Activated CD4-positive, alpha-beta T cell treated with anti-CD3 and anti-CD28 coated beads, Interleukin-2, amount 50 U/mL, for 24 hours (primary cell): Measurements from ENCODE around the gene MS4A2.
"Not testable (repeated sequence)": the region's sequence is repeated elsewhere in the genome, so short reads cannot be mapped to it uniquely, and the experiment has no call there.

Source experiments
- DNase-seq, 2 donors: peaks; one replicate each; pipeline ENCODE4 v3.0.0-alpha.2; 2020; ENCODE audit warnings: low read depth in 1 of 2, low spot score in 1 of 2

MS4A2 gene

GRCh38 chr11:60088364-60088763 is at the start of gene MS4A2:
TSS of gene MS4A2 (plus strand) at chr11:60088664. CDS start at chr11:60088766, 102 bp downstream.
- no peak for DNase-seq

GRCh38 chr11:60040109-60040508 is 48.4 kb upstream of the MS4A2 start, which contains the start of gene OOSP2:
TSS of gene OOSP2 (plus strand) at chr11:60040409. CDS start at chr11:60040460, 51 bp downstream.
- no peak for DNase-seq

GRCh38 chr11:60050422-60050821 is 38.0 kb upstream of the MS4A2 start:
- DNase-seq = not testable (repeated sequence)

- not testable (repeated sequence) for DNase-seq
These were observed 37.6 kb upstream of the MS4A2 start for GRCh38 chr11:60050839-60051238.

- no peak for DNase-seq
These were observed 32.0 kb upstream of the MS4A2 start, which contains the start of gene MS4A3 for GRCh38 chr11:60056349-60056969. TSS of gene MS4A3 (plus strand) at chr11:60056665. CDS start at chr11:60061161, 4,496 bp downstream.

- no peak for DNase-seq
These were observed 29.4 kb upstream of the MS4A2 start for GRCh38 chr11:60059052-60059451.

GRCh38 chr11:60059521-60060240 is 28.8 kb upstream of the MS4A2 start:
- DNase-seq = no peak

- no peak for DNase-seq
These were observed 24.4 kb upstream of the MS4A2 start for GRCh38 chr11:60064111-60064510.

- DNase-seq = no peak
These were observed 22.7 kb upstream of the MS4A2 start for GRCh38 chr11:60065801-60066200.

- DNase-seq = no peak
These were observed 19.0 kb upstream of the MS4A2 start for GRCh38 chr11:60069450-60069849.

- DNase-seq = not testable (repeated sequence)
These were observed 16.8 kb upstream of the MS4A2 start for GRCh38 chr11:60071644-60072043.

GRCh38 chr11:60077216-60077817 is 11.1 kb upstream of the MS4A2 start:
- DNase-seq = no peak

GRCh38 chr11:60077981-60078380 is 10.5 kb upstream of the MS4A2 start:
- no peak for DNase-seq

- DNase-seq = no peak
These were observed 9.7 kb upstream of the MS4A2 start for GRCh38 chr11:60078745-60079144.

GRCh38 chr11:60080535-60080934 is 7.9 kb upstream of the MS4A2 start:
- DNase-seq = no peak

- DNase-seq = no peak
These were observed 3.7 kb upstream of the MS4A2 start for GRCh38 chr11:60084631-60085273.

- no peak for DNase-seq
These were observed 2.6 kb upstream of the MS4A2 start for GRCh38 chr11:60085909-60086308.

- DNase-seq = no peak
These were observed 1.2 kb upstream of the MS4A2 start for GRCh38 chr11:60087239-60087638.

GRCh38 chr11:60095477-60096120 is 7.1 kb downstream of the MS4A2 start:
- no peak for DNase-seq

GRCh38 chr11:60097189-60097588 is 8.7 kb downstream of the MS4A2 start:
- no peak for DNase-seq

GRCh38 chr11:60098508-60098907 is 10.0 kb downstream of the MS4A2 start:
- DNase-seq = no peak
